ENCODE measurements around the gene GGA3. TPM values are rescaled to one million over a fixed set of nuclear protein-coding genes. Genes with fewer than 3 reads are reported as not detected.

The GGA3 gene, protein sequence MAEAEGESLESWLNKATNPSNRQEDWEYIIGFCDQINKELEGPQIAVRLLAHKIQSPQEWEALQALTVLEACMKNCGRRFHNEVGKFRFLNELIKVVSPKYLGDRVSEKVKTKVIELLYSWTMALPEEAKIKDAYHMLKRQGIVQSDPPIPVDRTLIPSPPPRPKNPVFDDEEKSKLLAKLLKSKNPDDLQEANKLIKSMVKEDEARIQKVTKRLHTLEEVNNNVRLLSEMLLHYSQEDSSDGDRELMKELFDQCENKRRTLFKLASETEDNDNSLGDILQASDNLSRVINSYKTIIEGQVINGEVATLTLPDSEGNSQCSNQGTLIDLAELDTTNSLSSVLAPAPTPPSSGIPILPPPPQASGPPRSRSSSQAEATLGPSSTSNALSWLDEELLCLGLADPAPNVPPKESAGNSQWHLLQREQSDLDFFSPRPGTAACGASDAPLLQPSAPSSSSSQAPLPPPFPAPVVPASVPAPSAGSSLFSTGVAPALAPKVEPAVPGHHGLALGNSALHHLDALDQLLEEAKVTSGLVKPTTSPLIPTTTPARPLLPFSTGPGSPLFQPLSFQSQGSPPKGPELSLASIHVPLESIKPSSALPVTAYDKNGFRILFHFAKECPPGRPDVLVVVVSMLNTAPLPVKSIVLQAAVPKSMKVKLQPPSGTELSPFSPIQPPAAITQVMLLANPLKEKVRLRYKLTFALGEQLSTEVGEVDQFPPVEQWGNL
- total RNA-seq: 8.4 and 10.6 TPM in 2 replicates

DNA sequence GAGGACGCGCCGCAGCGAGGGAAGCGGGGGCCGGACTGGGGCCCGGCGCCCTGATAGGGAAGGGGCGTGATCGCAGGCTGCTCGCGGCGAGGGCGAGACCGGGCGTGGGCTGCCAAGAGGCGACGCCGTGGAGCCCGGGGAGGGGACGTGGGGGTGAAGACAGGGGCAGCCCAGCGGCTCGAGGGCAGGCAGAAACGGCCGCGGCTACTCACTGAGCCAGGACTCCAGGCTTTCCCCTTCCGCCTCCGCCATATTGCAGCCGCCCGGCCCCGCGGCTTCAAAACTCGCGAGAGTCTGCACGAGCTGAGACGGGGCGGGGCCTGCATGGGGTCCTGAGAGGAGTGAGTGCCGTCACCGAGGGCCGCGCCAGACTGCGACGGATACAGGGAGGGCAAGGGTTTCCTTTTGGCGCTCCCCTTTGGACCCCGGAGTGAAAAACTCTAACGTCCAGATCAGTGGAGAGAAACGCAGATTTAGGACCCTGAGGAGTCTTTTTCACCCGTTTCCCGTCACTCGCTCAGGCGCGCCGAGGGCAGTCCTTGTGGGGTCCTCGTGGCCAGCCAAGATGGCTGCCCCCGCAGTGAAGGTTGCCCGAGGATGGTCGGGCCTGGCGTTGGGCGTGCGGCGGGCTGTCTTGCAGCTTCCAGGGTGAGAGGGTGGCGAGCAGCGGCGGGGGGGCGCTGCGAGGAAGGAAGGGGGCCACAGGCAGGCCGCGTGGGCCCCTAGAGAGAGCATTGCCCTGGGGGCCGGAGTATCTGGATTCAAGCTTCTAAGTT lies at the start of gene GGA3, which contains the start of gene MRPS7:
GGA3 (minus strand) TSS at position 271 of the 776 bp plus-strand sequence; CDS start at position 252, 19 bp downstream.
MRPS7 (plus strand) TSS at position 544 of the 776 bp plus-strand sequence; CDS start at position 566, 22 bp downstream.

DNA sequence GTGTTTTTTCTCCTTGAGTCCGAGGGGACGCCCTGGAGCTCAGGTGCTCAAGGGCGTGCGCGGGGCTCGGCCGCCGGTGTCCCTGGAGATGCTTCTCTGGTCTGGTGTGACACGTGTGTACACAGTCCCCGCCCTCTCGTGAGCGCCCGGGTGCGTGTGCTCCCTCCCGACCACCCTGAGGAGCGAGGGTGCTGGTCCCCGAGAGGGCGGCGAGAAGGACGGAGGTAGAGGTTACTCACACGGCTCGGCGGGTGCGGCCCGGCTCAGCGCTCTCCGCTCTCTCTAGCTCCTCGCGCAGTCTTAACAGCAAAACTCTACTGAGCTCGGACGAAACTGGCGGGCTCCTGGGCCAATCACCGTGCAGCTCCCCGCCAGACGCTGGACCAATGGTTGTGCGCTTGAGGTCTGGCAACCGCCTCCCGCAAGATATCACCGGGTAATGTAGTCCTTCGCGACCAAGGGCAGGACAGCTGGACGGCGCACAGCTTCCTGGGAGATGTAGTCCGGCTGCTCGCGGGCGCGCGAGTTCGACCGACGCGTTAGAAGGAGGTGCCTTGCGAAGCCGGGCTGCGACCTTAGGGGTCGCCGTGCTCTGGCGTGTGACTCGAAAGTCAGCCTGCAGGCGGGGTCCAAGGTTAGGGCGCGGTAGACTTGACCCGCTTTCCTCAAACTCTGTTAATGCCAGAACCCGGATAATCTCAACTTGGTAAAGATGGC lies 27.9 kb upstream of the GGA3 start, which contains the start of gene SLC25A19:
SLC25A19 (minus strand) TSS at position 319 of the 717 bp plus-strand sequence. CDS start 2,669 bp downstream, outside the sequence.

DNA sequence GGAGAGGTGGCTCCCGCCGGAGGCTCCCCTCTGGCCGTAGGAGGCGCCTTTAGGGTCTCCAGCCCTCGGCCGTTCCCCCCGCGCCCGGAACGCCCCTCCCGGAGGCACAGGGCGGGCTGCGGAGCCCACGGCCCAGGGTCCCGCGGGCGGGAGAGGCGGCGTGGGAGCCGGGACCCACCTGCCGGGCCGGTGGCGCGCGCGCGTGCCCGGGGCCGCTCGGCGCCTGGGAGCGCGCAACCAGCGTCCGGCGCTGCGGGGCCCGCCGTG lies 9.5 kb upstream of the GGA3 start, which contains the start of gene MIF4GD:
MIF4GD (minus strand) TSS at position 266 of the 267 bp plus-strand sequence. CDS start 1,036 bp downstream, outside the sequence.

DNA sequence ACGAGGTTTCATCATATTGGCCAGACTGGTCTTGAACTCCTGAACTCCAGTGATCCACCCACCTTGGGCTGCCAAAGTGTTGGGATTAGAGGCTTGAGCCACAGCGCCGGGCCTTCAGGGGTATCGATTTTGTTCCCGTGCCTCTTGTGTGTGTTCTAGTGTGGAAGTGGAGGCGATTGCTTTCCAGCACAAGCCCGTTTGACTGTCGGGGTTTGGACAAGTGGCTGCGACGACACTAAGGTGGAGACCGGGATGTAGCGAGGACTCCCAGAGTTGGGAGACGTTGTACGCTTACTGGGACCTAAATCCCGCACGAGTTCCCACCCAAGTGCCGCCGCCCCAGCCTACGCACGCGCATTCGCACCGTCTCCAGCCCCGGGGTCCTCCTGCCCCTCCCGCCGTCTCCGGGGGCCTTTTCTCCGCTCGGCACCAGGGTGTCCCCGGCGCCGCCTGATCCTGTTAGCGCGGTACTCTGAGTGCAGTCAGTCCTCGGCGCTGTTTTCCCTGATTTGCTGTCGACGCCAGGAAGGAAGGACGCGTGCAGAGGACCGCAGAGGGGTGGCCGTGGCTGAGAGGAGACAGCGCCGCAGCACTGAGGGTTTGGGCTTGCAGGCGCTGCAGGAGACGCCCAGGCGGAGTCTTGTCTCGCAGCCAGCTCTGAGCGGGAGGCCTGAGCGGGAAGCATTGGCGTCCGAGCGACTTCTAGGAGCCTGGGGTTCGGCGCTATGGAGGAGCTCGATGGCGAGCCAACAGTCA lies 56.2 kb downstream of the GGA3 start, which contains the start of gene NUP85:
NUP85 (plus strand) TSS at position 643 of the 756 bp plus-strand sequence; CDS start at position 726, 83 bp downstream.

Other genes with a start within 250 kb of the GGA3 start
- gene MRPL58, start 248.9 kb downstream of the GGA3 start, total RNA-seq: 45.1 and 46.4 TPM in 2 replicates
- 221 and 285 TPM in 2 replicates for gene ATP5PD, start 214.6 kb downstream of the GGA3 start, total RNA-seq
- gene KCTD2, start 214.4 kb downstream of the GGA3 start, total RNA-seq: 10.1 and 13.2 TPM in 2 replicates
- gene SLC16A5, start 173.7 kb downstream of the GGA3 start, total RNA-seq: 8.8 and 16.9 TPM in 2 replicates
- gene ARMC7, start 151.6 kb downstream of the GGA3 start, total RNA-seq: 1.6 and 2.0 TPM in 2 replicates
- gene NT5C, start 129.9 kb downstream of the GGA3 start, total RNA-seq: 28.1 and 57.2 TPM in 2 replicates
- 225 and 262 TPM in 2 replicates for gene JPT1, start 107.1 kb downstream of the GGA3 start, total RNA-seq
- 137 and 147 TPM in 2 replicates for gene SUMO2, start 78.6 kb downstream of the GGA3 start, total RNA-seq
- gene NUP85, start 55.9 kb downstream of the GGA3 start, total RNA-seq: 42.9 and 45.9 TPM in 2 replicates
- 82.8 and 85.8 TPM in 2 replicates for gene MRPS7, start 273 bp upstream of the GGA3 start, total RNA-seq
- gene MIF4GD, start 9.6 kb upstream of the GGA3 start, total RNA-seq: 10.4 and 13.4 TPM in 2 replicates
- gene SLC25A19, start 27.8 kb upstream of the GGA3 start, total RNA-seq: 12.3 and 17.6 TPM in 2 replicates
- gene GRB2, start 144.1 kb upstream of the GGA3 start, total RNA-seq: 81.9 and 101 TPM in 2 replicates
- 18.2 TPM in 2 replicates for gene TMEM94, start 195.0 kb upstream of the GGA3 start, total RNA-seq